ENCODE data around the gene RASSF1.

GRCh38 chr3:50327129-50327528, 13.5 kb downstream of the RASSF1 start:
- TF ChIP-seq SMC3 (conservative IDR thresholded peaks at IDR 0.05; ENCODE audit: poor library complexity) (no peak), POLR2AphosphoS5 (IDR thresholded peaks at IDR 0.05) (no peak)
- TF ChIP-seq, protein P1, sequence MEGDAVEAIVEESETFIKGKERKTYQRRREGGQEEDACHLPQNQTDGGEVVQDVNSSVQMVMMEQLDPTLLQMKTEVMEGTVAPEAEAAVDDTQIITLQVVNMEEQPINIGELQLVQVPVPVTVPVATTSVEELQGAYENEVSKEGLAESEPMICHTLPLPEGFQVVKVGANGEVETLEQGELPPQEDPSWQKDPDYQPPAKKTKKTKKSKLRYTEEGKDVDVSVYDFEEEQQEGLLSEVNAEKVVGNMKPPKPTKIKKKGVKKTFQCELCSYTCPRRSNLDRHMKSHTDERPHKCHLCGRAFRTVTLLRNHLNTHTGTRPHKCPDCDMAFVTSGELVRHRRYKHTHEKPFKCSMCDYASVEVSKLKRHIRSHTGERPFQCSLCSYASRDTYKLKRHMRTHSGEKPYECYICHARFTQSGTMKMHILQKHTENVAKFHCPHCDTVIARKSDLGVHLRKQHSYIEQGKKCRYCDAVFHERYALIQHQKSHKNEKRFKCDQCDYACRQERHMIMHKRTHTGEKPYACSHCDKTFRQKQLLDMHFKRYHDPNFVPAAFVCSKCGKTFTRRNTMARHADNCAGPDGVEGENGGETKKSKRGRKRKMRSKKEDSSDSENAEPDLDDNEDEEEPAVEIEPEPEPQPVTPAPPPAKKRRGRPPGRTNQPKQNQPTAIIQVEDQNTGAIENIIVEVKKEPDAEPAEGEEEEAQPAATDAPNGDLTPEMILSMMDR (IDR thresholded peaks at IDR 0.05; ENCODE audit: poor library complexity, severe bottlenecking): no peak
